Lower leg skin (tissue), 4 donors: Measurements from ENCODE around the gene KNSTRN. TPM values are rescaled to one million over a fixed set of nuclear protein-coding genes. Genes with fewer than 3 reads are reported as not detected.
A peak's percentile ranks its signal among the peaks of the same experiment; 100 is the strongest.

ENCODE experiments used
- DNase-seq, 2 donors: peaks; one replicate each; pipeline ENCODE4 v3.0.0-alpha.2; 2019; ENCODE audit warnings: low spot score in 2 of 2
- H3K4me3 ChIP-seq: fragments of 200-600 bp; sonication (generic); 2 replicates; pipeline ENCODE4 v1.5.1; 2017; ENCODE audit warnings: mild to moderate bottlenecking, low read depth; ENCODE audit not compliant: poor library complexity, severe bottlenecking
- POLR2A ChIP-seq, 2 donors: fragments of 450-650 bp; IDR thresholded peaks; one replicate each; pipeline ENCODE4 v1.6.1; 2016 to 2017; ENCODE audit warnings: antibody characterized with exemption in 2 of 2, mild to moderate bottlenecking in 1 of 2, moderate library complexity in 1 of 2
- WGBS, 2 donors: methylation state at CpG; one replicate each; pipeline ENCODE4 v1.1.5; 2018; 5-methylcytosine and 5-hydroxymethylcytosine counted together
- intact Hi-C: fragments of 100-400 bp; cut with DNase I; formaldehyde crosslinking; loops from one replicate; pipeline ENCODE4 v1.15.0; 2023; ENCODE audit warnings: low total_unique reads
- total RNA-seq, 4 donors: library from RNA; depleted of rRNA; stranded (reverse); fragments of >200 nt; gene quantifications; one replicate each; pipeline ENCODE4 v1.1.0, GENCODE V29; 2016
- TF ChIP-seq, protein P1 (sequence below), 3 donors: fragments of 450-650 bp; IDR thresholded peaks; one replicate each; pipeline ENCODE4 v1.5.1; 2016; ENCODE audit warnings: antibody characterized with exemption in 3 of 3, mild to moderate bottlenecking in 3 of 3, moderate library complexity in 2 of 3

KNSTRN gene
- total RNA-seq, 4 donors from 2014 or later, result 7.6 to 24.8 (median 13.1) TPM

DNA sequence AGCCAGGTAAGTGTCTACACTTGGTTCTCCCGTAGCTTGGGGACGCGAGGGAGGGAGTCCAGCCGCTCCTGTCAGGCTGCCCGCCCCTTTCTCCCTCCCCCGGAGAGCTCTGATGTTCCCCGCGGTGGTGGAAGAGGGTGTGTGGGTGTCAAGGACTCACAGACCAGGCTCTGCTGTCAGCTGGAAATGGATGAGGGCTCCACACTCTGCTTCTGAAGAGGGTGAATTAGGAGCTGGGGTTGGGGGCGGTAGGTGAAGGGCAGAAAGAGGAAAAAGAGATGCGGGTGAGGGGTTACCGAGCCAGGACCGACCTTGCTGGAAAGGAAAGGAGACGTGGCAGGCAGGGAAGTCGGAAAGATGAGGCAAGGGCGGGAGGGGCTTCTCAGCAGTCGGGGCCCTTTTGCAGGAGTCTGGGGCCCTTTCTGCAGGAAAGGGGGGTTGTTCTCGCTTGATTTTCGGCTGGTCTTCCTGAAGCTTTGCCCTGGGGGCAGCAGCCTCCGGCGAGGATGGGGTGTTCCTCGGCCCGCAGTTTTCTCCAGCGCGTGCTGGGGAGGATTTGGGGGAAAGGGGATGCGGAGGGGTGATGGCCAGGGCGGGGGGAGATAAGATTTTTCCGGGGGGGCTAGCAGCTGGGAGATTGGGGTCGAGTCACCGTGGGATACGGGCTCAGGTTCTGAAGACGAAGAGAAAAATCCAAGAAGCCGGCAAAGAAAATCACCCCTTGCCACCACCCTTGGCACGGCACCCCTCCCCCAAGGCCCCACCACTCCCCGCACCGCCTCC, 57.6 kb downstream of the KNSTRN start:
- H3K4me3 ChIP-seq, result peak overlapping the region; percentile 0
- peak in 1 of 2 donors; percentile 86 for DNase-seq
- intact Hi-C loops, result no loop called here
- TF ChIP-seq, protein P1, sequence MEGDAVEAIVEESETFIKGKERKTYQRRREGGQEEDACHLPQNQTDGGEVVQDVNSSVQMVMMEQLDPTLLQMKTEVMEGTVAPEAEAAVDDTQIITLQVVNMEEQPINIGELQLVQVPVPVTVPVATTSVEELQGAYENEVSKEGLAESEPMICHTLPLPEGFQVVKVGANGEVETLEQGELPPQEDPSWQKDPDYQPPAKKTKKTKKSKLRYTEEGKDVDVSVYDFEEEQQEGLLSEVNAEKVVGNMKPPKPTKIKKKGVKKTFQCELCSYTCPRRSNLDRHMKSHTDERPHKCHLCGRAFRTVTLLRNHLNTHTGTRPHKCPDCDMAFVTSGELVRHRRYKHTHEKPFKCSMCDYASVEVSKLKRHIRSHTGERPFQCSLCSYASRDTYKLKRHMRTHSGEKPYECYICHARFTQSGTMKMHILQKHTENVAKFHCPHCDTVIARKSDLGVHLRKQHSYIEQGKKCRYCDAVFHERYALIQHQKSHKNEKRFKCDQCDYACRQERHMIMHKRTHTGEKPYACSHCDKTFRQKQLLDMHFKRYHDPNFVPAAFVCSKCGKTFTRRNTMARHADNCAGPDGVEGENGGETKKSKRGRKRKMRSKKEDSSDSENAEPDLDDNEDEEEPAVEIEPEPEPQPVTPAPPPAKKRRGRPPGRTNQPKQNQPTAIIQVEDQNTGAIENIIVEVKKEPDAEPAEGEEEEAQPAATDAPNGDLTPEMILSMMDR (IDR thresholded peaks at IDR 0.05), result no peak
- no peak for TF ChIP-seq POLR2A (IDR thresholded peaks at IDR 0.05)
- 0 to 1% methylated on average over 33 to 35 of the region's 35 CpGs for WGBS, 2 donors

DNA sequence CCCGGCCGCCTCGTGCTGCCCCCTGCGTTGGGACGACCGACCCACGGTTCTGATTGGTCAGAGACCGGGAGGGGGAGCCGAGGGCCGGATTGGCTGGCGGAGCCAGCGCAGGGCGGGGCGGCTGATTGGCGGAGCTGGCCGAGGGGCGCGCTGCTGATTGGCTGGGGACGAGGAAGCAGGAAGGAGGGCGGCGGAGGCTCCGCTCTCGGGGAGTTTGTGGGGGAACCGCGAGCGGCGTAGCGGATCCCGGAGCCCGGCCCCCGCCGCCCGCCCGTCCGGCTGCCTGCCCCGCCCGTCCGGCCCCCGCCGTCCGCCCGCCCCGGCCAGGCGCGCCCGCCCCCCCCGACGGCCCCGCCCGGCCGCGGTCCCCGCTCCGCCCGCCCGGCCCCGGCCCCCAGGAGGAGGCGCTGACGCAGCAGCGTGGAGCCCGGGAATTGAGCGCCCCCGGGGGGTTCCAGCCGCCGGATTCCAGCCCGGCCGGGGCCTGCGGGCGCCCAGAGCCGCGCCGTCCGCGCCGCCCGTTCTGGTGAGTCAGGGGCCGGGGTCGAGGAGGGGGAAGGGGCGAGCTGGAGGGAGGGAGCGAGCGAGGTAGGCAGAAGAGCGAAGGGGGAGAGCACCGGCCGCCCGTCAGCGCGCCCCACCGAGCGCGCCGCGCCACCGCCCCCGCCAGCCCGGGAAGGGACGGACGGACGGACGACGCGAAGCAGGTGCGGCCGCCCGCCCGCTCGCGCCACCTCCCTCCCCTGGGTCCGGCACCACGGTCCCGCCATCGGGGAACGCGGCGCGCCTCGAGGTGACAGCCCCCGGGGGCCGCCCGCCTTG, 58.4 kb downstream of the KNSTRN start, which contains the start of gene BAHD1:
BAHD1 (plus strand) TSS at position 211 of the 822 bp plus-strand sequence. CDS start 17,512 bp downstream, outside the sequence.
- DNase-seq, result peak; percentile 96 to 99
- TF ChIP-seq POLR2A (IDR thresholded peaks at IDR 0.05), result no peak
- TF ChIP-seq, protein P1 (IDR thresholded peaks at IDR 0.05), result no peak
- intact Hi-C loops, result no loop called here
- WGBS, 2 donors, result 1 to 3% methylated on average over 23 to 42 of the region's 119 CpGs
- H3K4me3 ChIP-seq, result peak within 1 kb of the TSS; percentile 88

DNA sequence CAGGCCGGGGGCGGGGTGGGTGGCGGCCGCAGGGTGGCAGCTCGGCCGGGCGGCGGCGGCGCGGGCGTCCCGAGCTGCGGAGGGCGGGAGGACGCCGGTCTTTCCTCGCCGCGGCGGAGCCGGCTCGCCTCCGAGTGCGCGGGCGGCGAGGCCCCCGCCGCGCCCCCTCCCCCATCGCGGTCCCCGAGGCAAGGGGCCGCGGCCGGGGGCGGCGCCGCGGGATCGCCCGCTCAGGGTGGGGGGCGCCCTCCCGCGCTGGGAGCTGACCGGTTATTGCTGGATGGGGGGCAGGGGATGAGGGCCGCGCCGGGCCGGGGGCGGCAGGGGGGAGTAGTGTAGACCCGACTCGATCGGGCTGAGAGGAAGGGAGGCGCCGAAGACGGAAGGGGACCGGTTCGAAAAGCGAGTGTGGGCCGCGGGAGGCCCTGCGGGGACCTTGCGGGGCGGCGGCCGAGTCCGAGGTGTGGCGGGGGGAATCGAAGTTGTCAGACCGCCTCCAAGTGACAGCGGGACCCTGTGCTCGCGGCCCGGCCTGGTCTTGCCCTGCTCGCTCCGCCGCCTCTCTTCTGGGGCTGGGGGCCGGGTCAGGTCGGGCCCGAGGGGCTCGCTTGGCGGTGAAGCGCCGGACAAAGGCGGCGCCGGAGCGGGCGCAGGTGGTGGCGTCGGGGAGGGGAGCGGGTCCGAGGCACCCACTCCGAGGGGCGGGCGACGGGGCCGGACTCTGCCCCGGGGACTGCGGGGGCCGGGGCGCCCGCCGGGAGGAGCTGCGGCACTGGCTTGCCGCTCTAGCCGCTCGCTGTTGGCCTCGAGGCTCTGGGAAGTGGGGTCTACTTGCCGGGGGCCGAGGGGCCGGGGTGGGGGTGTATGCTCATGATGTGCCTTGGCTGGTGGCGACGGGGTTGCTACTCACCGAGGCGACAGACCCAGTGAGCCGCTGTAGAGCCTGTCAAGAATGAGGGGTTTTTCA, 59.3 kb downstream of the KNSTRN start:
- peak overlapping the region; percentile 88 for H3K4me3 ChIP-seq
- intact Hi-C loops, result no loop called here
- WGBS, 2 donors, result 1 to 4% methylated on average over 16 to 48 of the region's 119 CpGs
- DNase-seq, result no peak
- TF ChIP-seq, protein P1 (IDR thresholded peaks at IDR 0.05), result no peak
- no peak for TF ChIP-seq POLR2A (IDR thresholded peaks at IDR 0.05)

GRCh38 chr15:40443255-40443654, 60.7 kb downstream of the KNSTRN start:
- no peak for DNase-seq
- WGBS, 2 donors, result 76 to 80% methylated on average over 4 of the region's 4 CpGs
- H3K4me3 ChIP-seq, result no peak overlapping the region
- TF ChIP-seq POLR2A (IDR thresholded peaks at IDR 0.05), result no peak
- TF ChIP-seq, protein P1 (IDR thresholded peaks at IDR 0.05), result no peak
- intact Hi-C loops, result no loop called here

DNA sequence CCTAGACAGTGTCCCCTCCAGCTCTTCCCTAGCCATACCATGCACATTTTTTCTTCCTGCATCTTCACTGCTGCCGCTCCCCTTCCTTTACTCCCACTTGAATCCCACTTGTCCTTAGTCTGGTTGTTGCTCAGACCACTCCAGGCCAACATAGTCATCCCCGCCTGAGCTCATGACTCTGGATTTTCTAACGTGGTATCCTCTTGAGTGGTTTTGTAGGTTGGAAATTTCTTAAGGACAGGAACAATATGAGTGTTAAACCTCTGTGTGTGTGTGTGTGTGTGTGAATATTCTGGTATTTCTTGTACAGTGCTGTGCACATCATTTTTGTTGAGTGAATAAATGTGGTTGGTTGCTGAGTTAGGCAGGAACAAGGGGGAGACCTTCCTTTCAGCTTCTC, 61.3 kb downstream of the KNSTRN start:
- intact Hi-C loops, result no loop called here
- 77 to 84% methylated on average over 3 of the region's 3 CpGs for WGBS, 2 donors
- no peak for DNase-seq
- H3K4me3 ChIP-seq, result no peak overlapping the region
- no peak for TF ChIP-seq POLR2A (IDR thresholded peaks at IDR 0.05)
- TF ChIP-seq, protein P1 (IDR thresholded peaks at IDR 0.05), result no peak
